HepG2 (cell line): ENCODE results near the gene TXNDC9. TPM values are rescaled to one million over a fixed set of nuclear protein-coding genes. Genes with fewer than 3 reads are reported as not detected.

Experiments
- BCL6 ChIP-seq: IDR thresholded peaks from 2 replicates; pipeline ENCODE4 v1.6.1; 2016; ENCODE audit warnings: missing genetic modification reagents, missing compliant biosample characterization
- CC2D1A ChIP-seq: sonication (generic); formaldehyde crosslinking; IDR thresholded peaks from 2 replicates; pipeline ENCODE4 v1.8.1; 2023; ENCODE audit warnings: mild to moderate bottlenecking, missing genetic modification reagents
- GFI1 ChIP-seq: sonication (generic); formaldehyde crosslinking; IDR thresholded peaks from 2 replicates; pipeline ENCODE4 v1.5.0; 2020; ENCODE audit warnings: missing genetic modification reagents, mild to moderate bottlenecking, borderline replicate concordance
- HNF4G ChIP-seq, 2 experiments: sonication (generic) in 1 of 2; formaldehyde crosslinking in 1 of 2; IDR thresholded peaks; 2 replicates each; pipeline versions ENCODE4 v1.4.0 to v1.6.1; 2011 to 2020; ENCODE audit warnings: borderline replicate concordance in 2 of 2, low read depth in 2 of 2, mild to moderate bottlenecking in 2 of 2, low read length in 1 of 2, missing genetic modification reagents in 1 of 2, moderate library complexity in 1 of 2
- HNRNPK ChIP-seq: fragments of 200-400 bp; formaldehyde crosslinking; IDR thresholded peaks from 2 replicates; pipeline ENCODE4 v1.6.1; 2018; ENCODE audit warnings: low read length, low read depth, moderate library complexity, mild to moderate bottlenecking; ENCODE audit not compliant: poor library complexity, severe bottlenecking
- HOXA3 ChIP-seq: sonication (generic); formaldehyde crosslinking; IDR thresholded peaks from 2 replicates; pipeline ENCODE4 v1.5.0; 2020; ENCODE audit warnings: missing genetic modification reagents
- MLLT10 ChIP-seq: sonication (generic); formaldehyde crosslinking; IDR thresholded peaks from 2 replicates; pipeline ENCODE4 v1.4.0; 2020; ENCODE audit warnings: missing genetic modification reagents
- MXD4 ChIP-seq: IDR thresholded peaks from 2 replicates; pipeline ENCODE4 v1.6.1; 2016; ENCODE audit warnings: mild to moderate bottlenecking, missing biosample characterization, missing genetic modification reagents
- RXRB ChIP-seq: IDR thresholded peaks from 2 replicates; pipeline ENCODE4 v1.6.1; 2016; ENCODE audit warnings: borderline replicate concordance, missing genetic modification reagents, missing compliant biosample characterization
- THAP11 ChIP-seq: IDR thresholded peaks from 2 replicates; pipeline ENCODE4 v1.6.1; 2016; ENCODE audit warnings: missing biosample characterization, missing genetic modification reagents
- ZFP36 ChIP-seq: fragments of 150-350 bp; IDR thresholded peaks from 2 replicates; pipeline ENCODE4 v1.6.1; 2018; ENCODE audit warnings: borderline replicate concordance, low read length, low read depth; ENCODE audit not compliant: partially characterized antibody
- ZNF256 ChIP-seq: sonication (generic); formaldehyde crosslinking; conservative IDR thresholded peaks from 2 replicates; pipeline ENCODE4 v1.4.0; 2020; ENCODE audit warnings: missing genetic modification reagents
- ZNF564 ChIP-seq: sonication (generic); formaldehyde crosslinking; IDR thresholded peaks from 2 replicates; pipeline ENCODE4 v1.8.1; 2023; ENCODE audit warnings: mild to moderate bottlenecking, missing genetic modification reagents
- ZNF790 ChIP-seq: sonication (generic); formaldehyde crosslinking; IDR thresholded peaks from 2 replicates; pipeline ENCODE4 v1.8.0; 2022; ENCODE audit warnings: missing genetic modification reagents, mild to moderate bottlenecking, borderline replicate concordance
- ZSCAN9 ChIP-seq: IDR thresholded peaks from 2 replicates; pipeline ENCODE4 v1.6.1; 2016; ENCODE audit warnings: borderline replicate concordance
- polyA plus RNA-seq, 8 experiments: library from polyadenylated mRNA; depleted of rRNA in 3 of 8; stranded (reverse) in 7 of 8; unstranded in 1 of 8; fragments of >200 nt; fragmentation: Illumina TruSeq in 4 of 8; extraction: Trizol in 4 of 8; gene quantifications; 2 replicates each; pipeline versions ENCODE4 v1.2.1 to v1.2.3, GENCODE V29; 2011 to 2016; ENCODE audit warnings: low read depth in 4 of 8, missing spikeins in 1 of 8, mixed read lengths in 1 of 8; ENCODE audit not compliant: insufficient read depth in 1 of 8
- total RNA-seq, 5 experiments: library from RNA; depleted of rRNA; stranded (reverse); fragments of >200 nt; fragmentation: Illumina TruSeq; extraction: Trizol; gene quantifications; 2 replicates each; pipeline ENCODE4 v1.2.3, GENCODE V29; 2016; ENCODE audit warnings: low read depth in 1 of 5
- TF ChIP-seq, protein P1 (sequence below): sonication (generic); formaldehyde crosslinking; IDR thresholded peaks from 2 replicates; pipeline ENCODE4 v1.4.0; 2020; ENCODE audit warnings: low read depth, mild to moderate bottlenecking, missing genetic modification reagents
- TF ChIP-seq, protein P2 (sequence below): sonication (generic); formaldehyde crosslinking; IDR thresholded peaks from 2 replicates; pipeline ENCODE4 v1.8.1; 2022; ENCODE audit warnings: mild to moderate bottlenecking, missing genetic modification reagents
- TF ChIP-seq, protein P3 (sequence below): sonication (generic); formaldehyde crosslinking; IDR thresholded peaks from 2 replicates; pipeline ENCODE4 v1.9.0; 2021; ENCODE audit warnings: missing genetic modification reagents, borderline replicate concordance
- TF ChIP-seq, protein P4 (sequence below): conservative IDR thresholded peaks from 2 replicates; pipeline ENCODE4 v1.6.1; 2018; ENCODE audit warnings: missing genetic modification reagents
- TF ChIP-seq, protein P5 (sequence below): sonication (generic); formaldehyde crosslinking; IDR thresholded peaks from 2 replicates; pipeline ENCODE4 v1.4.0; 2020; ENCODE audit warnings: missing genetic modification reagents, borderline replicate concordance

Gene TXNDC9
- total and polyA plus RNA-seq, 2 of the 13 experiments (the other 11 are each of a cell fraction or from before 2014, with no cell fraction given): 35.2 to 94.6 TPM

DNA sequence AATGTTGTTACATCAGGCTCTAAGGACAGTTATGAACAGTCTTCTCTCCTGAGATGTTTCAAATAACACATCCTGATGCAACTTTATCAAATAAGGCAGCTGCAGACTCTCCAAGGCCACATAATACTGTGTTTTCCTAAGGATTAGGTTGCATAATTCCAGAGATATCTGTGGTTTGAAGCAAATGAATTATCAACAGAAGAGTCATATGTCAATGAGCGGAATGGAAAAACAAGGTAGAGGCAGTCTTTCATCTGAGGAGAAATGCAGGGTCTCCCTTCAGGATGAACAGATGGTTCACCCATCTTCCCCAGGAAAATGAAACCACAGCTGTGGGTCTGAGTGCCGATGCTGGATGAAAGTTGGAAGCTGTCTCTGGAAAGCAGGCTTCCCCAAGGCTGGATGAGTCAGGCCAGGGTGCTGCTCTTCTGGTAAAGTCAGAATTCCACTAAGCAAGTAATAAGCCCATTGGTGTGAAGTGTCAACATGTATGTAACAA lies 57.3 kb downstream of the TXNDC9 start (continued):
- TF ChIP-seq ZFP36 (no peak), MLLT10 (no peak), HNRNPK (no peak), HOXA3 (peak; percentile 47), ZNF564 (CRISPR knock-in tag) (peak; percentile 80; the same call in 1 of the 2 replicates), GFI1 (peak; percentile 51; the same call in 1 of the 2 replicates), HNF4G (IDR thresholded peaks at IDR 0.05; ENCODE audit: borderline replicate concordance, low read depth, low read length) (peak; percentile 25; the same call in 1 of the 2 replicates), HNF4G (CRISPR knock-in tag; IDR thresholded peaks at IDR 0.05; ENCODE audit: borderline replicate concordance, low read depth) (no peak), ZNF790 (no peak), CC2D1A (CRISPR knock-in tag) (0 out of 2 replicates have a peak, but pooled peaks have one; percentile 44), BCL6 (CRISPR knock-in tag) (peak; percentile 97), ZNF256 (no peak), MXD4 (CRISPR knock-in tag) (peak; percentile 32; the same call in 1 of the 2 replicates), RXRB (CRISPR knock-in tag) (peak; percentile 93), THAP11 (CRISPR knock-in tag) (peak; percentile 89), ZSCAN9 (CRISPR knock-in tag) (peak; percentile 96)
- TF ChIP-seq, protein P1, sequence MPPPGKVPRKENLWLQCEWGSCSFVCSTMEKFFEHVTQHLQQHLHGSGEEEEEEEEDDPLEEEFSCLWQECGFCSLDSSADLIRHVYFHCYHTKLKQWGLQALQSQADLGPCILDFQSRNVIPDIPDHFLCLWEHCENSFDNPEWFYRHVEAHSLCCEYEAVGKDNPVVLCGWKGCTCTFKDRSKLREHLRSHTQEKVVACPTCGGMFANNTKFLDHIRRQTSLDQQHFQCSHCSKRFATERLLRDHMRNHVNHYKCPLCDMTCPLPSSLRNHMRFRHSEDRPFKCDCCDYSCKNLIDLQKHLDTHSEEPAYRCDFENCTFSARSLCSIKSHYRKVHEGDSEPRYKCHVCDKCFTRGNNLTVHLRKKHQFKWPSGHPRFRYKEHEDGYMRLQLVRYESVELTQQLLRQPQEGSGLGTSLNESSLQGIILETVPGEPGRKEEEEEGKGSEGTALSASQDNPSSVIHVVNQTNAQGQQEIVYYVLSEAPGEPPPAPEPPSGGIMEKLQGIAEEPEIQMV (CRISPR knock-in tag): no peak
- TF ChIP-seq, protein P2, sequence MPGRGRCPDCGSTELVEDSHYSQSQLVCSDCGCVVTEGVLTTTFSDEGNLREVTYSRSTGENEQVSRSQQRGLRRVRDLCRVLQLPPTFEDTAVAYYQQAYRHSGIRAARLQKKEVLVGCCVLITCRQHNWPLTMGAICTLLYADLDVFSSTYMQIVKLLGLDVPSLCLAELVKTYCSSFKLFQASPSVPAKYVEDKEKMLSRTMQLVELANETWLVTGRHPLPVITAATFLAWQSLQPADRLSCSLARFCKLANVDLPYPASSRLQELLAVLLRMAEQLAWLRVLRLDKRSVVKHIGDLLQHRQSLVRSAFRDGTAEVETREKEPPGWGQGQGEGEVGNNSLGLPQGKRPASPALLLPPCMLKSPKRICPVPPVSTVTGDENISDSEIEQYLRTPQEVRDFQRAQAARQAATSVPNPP (CRISPR knock-in tag): 0 out of 2 replicates have a peak, but pooled peaks have one; percentile 47
- TF ChIP-seq, protein P3, sequence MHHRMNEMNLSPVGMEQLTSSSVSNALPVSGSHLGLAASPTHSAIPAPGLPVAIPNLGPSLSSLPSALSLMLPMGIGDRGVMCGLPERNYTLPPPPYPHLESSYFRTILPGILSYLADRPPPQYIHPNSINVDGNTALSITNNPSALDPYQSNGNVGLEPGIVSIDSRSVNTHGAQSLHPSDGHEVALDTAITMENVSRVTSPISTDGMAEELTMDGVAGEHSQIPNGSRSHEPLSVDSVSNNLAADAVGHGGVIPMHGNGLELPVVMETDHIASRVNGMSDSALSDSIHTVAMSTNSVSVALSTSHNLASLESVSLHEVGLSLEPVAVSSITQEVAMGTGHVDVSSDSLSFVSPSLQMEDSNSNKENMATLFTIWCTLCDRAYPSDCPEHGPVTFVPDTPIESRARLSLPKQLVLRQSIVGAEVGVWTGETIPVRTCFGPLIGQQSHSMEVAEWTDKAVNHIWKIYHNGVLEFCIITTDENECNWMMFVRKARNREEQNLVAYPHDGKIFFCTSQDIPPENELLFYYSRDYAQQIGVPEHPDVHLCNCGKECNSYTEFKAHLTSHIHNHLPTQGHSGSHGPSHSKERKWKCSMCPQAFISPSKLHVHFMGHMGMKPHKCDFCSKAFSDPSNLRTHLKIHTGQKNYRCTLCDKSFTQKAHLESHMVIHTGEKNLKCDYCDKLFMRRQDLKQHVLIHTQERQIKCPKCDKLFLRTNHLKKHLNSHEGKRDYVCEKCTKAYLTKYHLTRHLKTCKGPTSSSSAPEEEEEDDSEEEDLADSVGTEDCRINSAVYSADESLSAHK: no peak
- TF ChIP-seq, protein P4, sequence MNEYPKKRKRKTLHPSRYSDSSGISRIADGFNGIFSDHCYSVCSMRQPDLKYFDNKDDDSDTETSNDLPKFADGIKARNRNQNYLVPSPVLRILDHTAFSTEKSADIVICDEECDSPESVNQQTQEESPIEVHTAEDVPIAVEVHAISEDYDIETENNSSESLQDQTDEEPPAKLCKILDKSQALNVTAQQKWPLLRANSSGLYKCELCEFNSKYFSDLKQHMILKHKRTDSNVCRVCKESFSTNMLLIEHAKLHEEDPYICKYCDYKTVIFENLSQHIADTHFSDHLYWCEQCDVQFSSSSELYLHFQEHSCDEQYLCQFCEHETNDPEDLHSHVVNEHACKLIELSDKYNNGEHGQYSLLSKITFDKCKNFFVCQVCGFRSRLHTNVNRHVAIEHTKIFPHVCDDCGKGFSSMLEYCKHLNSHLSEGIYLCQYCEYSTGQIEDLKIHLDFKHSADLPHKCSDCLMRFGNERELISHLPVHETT: peak; percentile 73; the same call in 1 of the 2 replicates
- TF ChIP-seq, protein P5, sequence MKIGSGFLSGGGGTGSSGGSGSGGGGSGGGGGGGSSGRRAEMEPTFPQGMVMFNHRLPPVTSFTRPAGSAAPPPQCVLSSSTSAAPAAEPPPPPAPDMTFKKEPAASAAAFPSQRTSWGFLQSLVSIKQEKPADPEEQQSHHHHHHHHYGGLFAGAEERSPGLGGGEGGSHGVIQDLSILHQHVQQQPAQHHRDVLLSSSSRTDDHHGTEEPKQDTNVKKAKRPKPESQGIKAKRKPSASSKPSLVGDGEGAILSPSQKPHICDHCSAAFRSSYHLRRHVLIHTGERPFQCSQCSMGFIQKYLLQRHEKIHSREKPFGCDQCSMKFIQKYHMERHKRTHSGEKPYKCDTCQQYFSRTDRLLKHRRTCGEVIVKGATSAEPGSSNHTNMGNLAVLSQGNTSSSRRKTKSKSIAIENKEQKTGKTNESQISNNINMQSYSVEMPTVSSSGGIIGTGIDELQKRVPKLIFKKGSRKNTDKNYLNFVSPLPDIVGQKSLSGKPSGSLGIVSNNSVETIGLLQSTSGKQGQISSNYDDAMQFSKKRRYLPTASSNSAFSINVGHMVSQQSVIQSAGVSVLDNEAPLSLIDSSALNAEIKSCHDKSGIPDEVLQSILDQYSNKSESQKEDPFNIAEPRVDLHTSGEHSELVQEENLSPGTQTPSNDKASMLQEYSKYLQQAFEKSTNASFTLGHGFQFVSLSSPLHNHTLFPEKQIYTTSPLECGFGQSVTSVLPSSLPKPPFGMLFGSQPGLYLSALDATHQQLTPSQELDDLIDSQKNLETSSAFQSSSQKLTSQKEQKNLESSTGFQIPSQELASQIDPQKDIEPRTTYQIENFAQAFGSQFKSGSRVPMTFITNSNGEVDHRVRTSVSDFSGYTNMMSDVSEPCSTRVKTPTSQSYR (CRISPR knock-in tag): peak; percentile 26; the same call in 1 of the 2 replicates
